Heart left ventricle (tissue), 13 donors: ENCODE measurements around the gene MREG.

Experiments used
- POLR2A ChIP-seq, 2 donors: fragments of 450-650 bp; IDR thresholded peaks; one replicate each; pipeline ENCODE4 v1.6.1; 2017; ENCODE audit warnings: antibody characterized with exemption in 2 of 2, mild to moderate bottlenecking in 2 of 2, moderate library complexity in 2 of 2
- TF ChIP-seq, protein P1 (sequence below), 12 donors: fragments of 200-600 bp; sonication (generic) in 4 of 12; IDR thresholded peaks; one replicate each; pipeline versions ENCODE4 v1.5.0 to v1.8.0; 2018 to 2022; ENCODE audit warnings: antibody characterized with exemption in 12 of 12, mild to moderate bottlenecking in 5 of 12
- donor health status: ischemic (EF 13 %, LVEDD 7.1; RV severe dilation, severe dysfunction).
- donor health status: DM: no; HTN: yes; CAD: no.
- donor health status: DM: no; HTN: no; CAD: no.
- donor health status: ischemic (EF 25% LVEDD 6.9; RV normal size, moderate dysfunction).
- donor health status: ischemic (EF 25% LVEDD 5.7; RV mildly dilated, moderate dysfunction).
- donor health status: ischemic (EF 35%, LVEDD 5.7; RV mildly dilated, moderate dysfunction).
- donor health status: nonischemic (EF 11% LVEDD 7.7; RV severe dilation, severe dysfunction).
- donor health status: DM: yes; HTN: yes; CAD: no.
- donor health status: PGD.
- donor health status: ischemic (EF 29% LVEDD 5.4; RV normal size, mild dysfunction).
- donor health status: nonischemic (EF 23%, LVEDD 6.1; RV moderate dilation, normal function).

DNA sequence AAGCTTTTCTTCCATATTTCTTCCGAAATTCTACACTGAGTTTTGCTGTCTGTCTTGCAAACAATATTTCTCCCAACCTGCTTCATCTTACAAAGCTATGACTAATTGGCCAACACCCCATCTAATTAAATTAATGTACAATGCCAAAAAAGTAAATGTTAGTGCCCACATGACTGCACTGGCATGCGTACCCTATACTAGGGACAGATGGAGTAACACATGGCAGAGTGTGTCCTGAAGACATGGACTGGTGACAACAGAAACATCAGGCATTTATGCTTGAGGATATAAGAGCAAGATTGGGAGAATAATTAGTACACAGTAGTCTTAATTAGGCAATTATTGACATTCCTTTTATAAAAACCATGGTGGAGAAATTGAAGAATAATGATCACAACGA is 66.8 kb downstream of the MREG start:
- TF ChIP-seq, protein P1, sequence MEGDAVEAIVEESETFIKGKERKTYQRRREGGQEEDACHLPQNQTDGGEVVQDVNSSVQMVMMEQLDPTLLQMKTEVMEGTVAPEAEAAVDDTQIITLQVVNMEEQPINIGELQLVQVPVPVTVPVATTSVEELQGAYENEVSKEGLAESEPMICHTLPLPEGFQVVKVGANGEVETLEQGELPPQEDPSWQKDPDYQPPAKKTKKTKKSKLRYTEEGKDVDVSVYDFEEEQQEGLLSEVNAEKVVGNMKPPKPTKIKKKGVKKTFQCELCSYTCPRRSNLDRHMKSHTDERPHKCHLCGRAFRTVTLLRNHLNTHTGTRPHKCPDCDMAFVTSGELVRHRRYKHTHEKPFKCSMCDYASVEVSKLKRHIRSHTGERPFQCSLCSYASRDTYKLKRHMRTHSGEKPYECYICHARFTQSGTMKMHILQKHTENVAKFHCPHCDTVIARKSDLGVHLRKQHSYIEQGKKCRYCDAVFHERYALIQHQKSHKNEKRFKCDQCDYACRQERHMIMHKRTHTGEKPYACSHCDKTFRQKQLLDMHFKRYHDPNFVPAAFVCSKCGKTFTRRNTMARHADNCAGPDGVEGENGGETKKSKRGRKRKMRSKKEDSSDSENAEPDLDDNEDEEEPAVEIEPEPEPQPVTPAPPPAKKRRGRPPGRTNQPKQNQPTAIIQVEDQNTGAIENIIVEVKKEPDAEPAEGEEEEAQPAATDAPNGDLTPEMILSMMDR (IDR thresholded peaks at IDR 0.05): no peak
- TF ChIP-seq POLR2A (IDR thresholded peaks at IDR 0.05): no peak
